Gastroesophageal sphincter (tissue), 3 donors: ENCODE results near the gene BBC3.

Source experiments
- EP300 ChIP-seq: sonication (generic); formaldehyde crosslinking; IDR thresholded peaks from one replicate; pipeline ENCODE4 v1.6.1; 2017; ENCODE audit warnings: antibody characterized with exemption, mild to moderate bottlenecking
- POLR2A ChIP-seq, 2 donors: fragments of 450-650 bp; IDR thresholded peaks; one replicate each; pipeline ENCODE4 v1.6.1; 2017; ENCODE audit warnings: antibody characterized with exemption in 2 of 2, mild to moderate bottlenecking in 2 of 2, moderate library complexity in 1 of 2
- POLR2AphosphoS5 ChIP-seq: sonication (generic); formaldehyde crosslinking; IDR thresholded peaks from one replicate; pipeline ENCODE4 v1.6.1; 2017; ENCODE audit warnings: antibody characterized with exemption
- TF ChIP-seq, protein P1 (sequence below), 4 experiments: fragments of 200-600 bp in 2 of 4; fragments of 450-650 bp in 2 of 4; sonication (generic) in 1 of 4; IDR thresholded peaks; one replicate each; pipeline ENCODE4 v1.5.1; 2017 to 2019; ENCODE audit warnings: antibody characterized with exemption in 4 of 4, mild to moderate bottlenecking in 2 of 4, moderate library complexity in 2 of 4

DNA sequence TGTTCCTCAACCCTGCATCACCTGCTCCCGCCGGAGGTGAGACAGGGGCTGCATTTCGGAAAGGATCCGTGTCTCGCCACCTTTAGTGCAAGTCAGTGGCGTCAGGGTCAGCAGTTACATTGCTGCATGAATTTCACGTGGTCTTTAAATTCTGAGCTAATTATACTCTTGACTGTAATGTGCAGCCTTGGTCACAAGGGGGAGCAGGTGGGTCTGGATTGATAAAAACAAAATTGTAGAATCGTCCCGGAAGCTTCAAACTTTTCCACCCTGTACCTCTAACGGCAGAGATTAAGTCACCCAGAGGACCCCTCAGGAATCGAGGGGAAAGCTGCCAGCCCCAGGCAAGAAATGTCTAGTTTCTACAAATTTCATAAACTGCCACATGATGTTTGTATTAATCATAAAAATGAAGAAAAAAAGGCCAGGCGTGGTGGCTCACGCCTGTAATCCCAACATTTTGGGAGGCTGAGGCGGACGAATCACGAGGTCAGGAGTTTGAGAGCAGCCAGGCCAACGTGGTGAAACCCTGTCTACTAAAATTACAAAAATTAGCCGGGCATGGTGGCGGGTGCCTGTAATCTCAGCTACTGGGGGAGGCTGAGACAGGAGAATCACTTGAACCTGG, 20.2 kb downstream of the BBC3 start:
- TF ChIP-seq, protein P1, sequence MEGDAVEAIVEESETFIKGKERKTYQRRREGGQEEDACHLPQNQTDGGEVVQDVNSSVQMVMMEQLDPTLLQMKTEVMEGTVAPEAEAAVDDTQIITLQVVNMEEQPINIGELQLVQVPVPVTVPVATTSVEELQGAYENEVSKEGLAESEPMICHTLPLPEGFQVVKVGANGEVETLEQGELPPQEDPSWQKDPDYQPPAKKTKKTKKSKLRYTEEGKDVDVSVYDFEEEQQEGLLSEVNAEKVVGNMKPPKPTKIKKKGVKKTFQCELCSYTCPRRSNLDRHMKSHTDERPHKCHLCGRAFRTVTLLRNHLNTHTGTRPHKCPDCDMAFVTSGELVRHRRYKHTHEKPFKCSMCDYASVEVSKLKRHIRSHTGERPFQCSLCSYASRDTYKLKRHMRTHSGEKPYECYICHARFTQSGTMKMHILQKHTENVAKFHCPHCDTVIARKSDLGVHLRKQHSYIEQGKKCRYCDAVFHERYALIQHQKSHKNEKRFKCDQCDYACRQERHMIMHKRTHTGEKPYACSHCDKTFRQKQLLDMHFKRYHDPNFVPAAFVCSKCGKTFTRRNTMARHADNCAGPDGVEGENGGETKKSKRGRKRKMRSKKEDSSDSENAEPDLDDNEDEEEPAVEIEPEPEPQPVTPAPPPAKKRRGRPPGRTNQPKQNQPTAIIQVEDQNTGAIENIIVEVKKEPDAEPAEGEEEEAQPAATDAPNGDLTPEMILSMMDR (IDR thresholded peaks at IDR 0.05), result peak in 3 of 4 experiments; percentile 87 to 90 (median 88)
- TF ChIP-seq POLR2AphosphoS5, result no peak
- TF ChIP-seq POLR2A (IDR thresholded peaks at IDR 0.05), result no peak
- TF ChIP-seq EP300, result no peak
